GM19455 (cell line): ENCODE measurements around the gene PRDM1.

Experiments
- ATAC-seq: cut with Tn5 transposase; IDR thresholded peaks from one replicate; pipeline ENCODE4 v1.9.1; 2021; ENCODE audit not compliant: unreplicated experiment

PRDM1 gene

DNA sequence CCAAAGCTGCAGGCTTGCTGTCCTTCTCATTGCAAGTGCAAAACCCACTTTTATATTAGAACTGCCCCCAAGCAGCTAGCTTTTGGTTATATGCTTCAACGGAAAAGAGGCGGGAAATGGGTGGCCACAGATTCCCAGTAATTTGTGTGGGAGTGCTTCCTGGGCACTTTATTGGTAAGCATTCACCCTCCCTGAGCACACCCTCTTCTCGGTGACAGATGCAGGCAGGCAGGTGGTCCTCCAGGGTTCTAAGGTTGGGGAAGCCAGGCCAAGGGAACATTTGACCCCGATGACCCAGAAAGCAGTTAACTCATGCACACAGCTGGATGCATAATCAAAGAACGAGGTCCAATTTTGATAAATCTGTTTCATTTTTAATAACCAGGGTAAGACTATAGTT lies 29.1 kb downstream of the PRDM1 start:
- no peak for ATAC-seq

DNA sequence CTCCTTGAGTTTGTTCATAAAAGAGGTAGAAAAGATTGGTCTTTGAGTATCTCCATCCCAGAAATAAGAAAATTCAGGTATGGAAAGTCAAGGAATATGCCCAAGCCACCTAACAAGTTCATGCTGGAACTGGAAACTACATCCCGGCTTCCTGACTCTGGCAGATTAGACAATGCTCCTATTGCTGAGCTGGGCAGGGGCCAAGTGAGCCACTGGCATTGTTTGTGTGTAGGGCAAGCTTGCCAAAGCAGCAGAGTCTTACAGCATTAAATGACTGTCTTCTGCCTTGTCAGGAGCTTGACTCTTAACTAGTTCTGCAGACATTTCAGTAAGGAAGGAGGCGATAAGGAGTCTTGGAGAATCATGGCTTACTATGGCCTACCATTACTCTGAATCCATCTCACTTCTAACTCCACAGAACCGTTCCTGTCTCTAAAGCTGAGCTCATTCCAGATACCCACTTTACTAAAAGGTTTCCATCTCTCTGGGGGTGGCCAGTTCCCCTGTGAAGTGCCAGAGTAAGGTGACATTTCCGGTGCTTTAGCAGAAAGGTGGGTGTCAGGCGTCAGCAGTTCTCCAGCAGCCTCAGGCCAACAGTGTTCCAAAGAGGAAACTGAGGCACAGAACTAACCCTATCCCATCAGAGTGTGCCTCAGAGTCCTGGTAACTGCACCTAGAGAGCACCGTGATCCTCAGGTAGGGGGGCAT lies 30.1 kb downstream of the PRDM1 start:
- no peak for ATAC-seq

GRCh38 chr6:106117579-106117978 lies 31.4 kb downstream of the PRDM1 start:
- no peak for ATAC-seq

- no peak for ATAC-seq
Observed at GRCh38 chr6:106118835-106119431, 32.8 kb downstream of the PRDM1 start.

DNA sequence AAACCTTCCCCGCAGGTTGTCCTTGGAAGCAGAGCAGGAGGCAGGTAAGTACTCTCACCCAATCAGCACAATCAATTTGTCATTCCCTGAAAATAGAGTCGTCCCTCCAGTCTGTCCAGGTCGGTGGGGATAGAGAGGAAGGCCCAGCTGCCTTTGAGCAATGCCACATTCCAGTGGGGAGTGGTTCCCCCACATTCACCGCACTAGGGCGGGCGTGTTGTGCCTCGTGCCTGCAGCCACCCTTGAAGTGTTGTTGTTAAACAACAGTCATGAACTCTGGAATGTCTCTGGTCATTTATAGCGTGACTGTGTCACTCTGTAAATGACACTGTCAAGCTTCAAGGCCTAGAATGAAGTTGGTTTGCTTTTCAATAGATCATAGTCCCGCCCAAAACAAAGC lies 33.4 kb downstream of the PRDM1 start:
- no peak for ATAC-seq

GRCh38 chr6:106120006-106120405 lies 33.9 kb downstream of the PRDM1 start:
- no peak for ATAC-seq

- no peak for ATAC-seq
Observed at GRCh38 chr6:106120406-106120805, 34.3 kb downstream of the PRDM1 start.

DNA sequence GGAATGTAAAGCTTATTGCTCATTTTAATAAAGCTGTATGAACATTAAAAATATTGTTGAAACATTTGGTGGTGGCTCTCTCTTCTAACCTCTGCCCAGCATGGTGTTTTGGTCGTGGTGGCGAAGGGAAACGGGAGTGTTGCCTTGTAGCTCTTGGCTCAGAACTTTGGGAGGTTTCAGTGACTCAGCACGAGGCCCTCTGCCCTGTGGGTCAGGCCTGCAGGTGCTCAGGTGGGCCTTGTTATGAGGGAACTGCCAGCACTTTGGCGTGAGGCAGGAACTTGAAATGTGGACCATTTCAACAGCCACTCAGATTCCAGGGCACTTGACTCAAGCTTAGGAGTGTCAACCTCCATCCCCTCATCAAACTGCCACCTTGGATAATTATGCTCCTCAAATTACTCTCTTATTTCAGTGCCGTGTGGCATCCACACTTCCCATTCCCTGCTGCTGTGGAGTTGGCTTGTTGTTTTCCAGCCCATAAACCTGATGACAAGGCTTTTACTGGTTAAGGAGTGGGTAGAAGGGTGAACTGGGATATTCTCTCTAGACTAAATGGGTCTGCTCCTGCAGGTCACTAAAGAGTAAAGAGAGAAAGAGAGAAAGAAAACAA lies 36.3 kb downstream of the PRDM1 start:
- ATAC-seq: no peak

DNA sequence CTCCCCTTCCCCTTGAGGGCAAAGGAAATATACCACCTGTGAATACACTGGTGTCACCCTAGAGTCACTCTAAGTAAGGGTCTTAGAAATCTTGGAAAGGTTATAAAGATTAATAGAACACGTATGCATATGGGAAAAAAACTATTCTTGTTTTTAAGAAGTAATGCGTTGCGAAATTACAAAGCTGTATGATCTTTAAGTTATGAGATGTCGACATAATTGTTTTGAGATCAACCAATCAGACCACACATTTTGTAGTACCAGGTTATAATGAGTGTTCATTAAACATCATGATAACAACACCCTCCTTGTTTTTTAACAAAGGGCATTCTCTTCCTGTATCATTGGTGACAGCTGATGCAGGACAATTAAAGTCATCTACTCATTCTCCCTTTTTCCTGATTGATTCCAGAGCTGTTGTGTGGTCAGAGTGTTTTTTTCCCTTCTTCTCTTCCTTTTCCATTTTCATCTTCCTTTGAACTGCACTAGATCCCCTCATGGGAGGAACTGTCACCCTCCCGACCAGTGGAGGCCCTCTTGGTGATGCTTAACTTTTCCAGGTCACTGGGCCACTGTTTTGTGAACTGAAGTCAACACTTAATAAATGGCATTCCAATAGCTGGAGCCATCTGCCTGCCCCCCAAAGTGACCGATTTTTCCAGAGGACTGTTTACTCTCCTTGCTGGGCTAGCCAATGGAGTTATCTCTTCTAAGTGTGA lies 37.0 kb downstream of the PRDM1 start:
- ATAC-seq: no peak

DNA sequence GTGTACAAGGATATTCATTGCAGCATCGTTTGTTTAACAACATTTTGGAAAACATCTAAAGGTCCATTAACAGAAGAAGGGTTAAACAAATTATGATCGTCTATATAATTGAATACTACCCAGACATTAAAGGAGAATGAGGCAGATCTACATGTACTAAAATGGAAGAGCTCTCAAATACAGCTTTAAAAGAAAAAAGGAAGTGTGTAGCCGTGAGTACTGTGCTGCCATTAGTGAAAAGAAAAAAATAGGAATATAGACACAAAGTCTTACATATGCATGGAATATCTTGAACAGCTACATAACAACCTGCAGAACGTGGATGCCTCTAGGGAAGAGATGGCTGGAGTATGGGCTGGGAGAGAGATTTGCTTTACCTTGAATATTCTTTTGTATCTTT lies 37.9 kb downstream of the PRDM1 start:
- ATAC-seq: no peak

DNA sequence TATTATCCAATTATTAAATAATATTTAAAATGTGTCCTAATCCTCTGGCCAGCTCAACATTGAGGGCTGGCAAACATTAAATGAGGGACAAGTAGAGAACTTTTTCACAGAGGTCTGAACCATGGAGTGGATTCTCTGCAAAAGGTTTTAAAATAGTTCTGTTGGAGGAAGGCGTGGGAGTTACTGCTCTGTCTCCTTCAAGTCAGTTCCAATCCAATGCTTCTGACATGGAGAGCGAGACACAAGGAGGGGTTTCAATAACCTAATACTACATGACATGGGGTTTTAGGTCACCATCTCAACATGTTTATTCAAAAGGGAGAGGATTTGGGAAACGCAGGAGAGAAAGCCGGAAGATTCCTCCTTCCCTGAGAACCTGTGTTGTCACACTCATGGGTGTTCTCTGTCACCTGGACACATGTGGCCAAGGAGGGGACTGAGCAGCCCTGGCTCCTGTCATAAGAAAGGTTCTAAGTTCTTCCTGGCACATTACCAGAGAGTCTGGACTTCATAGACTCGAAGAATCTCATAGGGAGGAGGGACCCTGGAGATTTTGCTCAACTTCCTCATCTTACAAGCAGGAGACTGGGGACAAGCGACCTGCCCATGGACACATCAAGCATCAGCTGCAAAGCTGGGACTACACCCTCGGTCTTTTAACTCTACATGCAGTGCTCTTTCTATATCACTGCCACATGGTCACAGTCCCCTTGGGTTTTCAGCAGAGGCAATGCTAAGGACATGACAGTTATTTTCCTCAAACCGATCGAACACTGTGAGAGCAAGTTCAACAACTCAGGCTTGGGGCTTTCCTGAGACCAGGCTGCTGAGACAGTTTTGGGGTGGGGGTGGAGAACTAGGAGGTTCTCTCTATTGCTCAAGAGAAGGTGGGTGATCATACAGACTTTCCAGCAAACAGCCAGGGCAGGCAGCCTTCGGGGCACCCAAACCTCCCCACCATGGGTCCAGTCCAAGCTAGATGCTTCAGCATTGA lies 38.6 kb downstream of the PRDM1 start:
- no peak for ATAC-seq

DNA sequence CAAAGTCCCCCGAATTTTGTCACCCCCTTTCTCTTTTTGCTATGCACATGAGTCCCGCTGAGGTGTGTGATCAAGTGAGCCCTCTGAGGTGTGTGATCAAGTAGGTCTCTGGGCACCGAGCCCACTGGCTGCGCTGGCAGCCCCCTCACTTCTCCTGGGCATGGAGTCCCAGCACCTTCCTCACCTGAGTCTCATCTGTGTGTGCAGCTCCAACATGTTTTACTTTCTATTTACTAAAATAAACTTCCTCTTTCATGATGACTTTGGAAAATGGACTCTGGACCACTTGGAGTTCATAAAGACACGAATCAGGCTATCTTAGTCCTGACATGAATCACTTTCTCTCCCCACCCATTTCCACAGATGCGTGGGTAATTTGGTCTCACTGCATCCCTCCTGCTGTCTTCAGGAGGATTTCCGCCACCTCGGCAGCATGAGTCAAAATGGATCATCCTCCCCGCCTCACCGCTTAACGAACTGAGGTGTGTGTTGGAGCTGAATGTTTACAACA lies 39.8 kb downstream of the PRDM1 start:
- no peak for ATAC-seq

- no peak for ATAC-seq
Observed at GRCh38 chr6:106126482-106126881, 40.3 kb downstream of the PRDM1 start.

DNA sequence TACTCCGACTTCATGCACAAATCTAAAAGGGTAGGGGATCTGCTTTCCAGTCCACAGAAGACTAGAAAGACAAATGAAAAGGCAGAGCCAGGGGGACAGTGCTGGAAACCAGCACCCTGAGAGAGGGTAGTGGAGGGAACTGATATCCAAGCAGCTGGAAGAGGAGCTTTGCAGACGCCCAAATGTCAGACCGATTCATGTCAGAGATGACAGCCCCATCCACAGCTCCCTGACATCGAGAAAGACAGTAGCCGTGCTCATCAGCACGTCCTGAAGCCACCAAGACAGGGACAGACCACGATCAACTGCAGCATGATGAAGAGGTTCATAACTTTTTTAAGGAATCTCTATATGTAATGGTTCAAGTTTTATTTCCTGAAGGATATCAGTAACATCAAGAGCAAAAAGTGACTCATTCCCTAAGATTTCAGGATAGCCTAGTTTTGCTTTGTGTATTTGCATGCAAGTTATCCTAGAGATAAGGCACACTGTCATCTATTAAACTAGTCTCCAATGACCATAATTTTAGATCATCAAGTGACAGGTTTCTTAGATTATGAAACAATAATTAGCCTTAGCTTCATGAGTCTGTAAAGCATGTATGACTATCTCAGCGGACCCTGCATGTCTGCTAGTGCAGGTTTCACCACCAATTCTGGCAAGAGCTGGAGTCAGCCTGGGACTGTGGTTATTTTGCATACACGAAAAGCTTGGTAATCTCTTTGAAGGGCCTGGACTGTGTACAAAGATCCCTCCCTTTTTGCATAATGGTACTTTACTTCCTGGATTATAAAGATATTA lies 43.0 kb downstream of the PRDM1 start:
- no peak for ATAC-seq

DNA sequence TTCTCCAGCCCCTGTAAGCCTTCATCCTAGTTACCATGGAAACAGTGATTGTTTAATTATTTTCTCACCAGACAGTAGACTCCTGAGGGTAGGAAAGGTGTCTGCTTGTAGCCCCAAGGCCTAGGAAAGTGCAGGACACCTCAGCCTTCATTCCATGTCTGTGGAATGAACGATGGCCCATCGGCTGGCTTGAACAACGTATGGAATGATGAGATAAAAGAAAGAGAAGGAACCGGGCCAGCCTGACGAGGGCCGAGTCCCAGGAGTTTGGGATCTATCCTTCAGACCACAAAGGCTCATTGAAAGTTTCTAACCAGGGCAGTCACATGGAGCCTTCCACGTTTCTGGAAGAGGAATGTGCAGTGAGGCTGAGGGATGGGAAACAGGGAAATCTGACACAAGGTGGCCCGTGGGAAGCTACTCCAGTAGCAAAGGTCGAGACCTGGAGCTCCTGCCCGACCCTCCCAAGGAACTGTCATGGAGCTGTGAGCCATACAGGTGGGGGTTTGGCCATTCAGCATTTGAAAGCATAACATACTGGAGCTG lies 46.1 kb downstream of the PRDM1 start:
- no peak for ATAC-seq

DNA sequence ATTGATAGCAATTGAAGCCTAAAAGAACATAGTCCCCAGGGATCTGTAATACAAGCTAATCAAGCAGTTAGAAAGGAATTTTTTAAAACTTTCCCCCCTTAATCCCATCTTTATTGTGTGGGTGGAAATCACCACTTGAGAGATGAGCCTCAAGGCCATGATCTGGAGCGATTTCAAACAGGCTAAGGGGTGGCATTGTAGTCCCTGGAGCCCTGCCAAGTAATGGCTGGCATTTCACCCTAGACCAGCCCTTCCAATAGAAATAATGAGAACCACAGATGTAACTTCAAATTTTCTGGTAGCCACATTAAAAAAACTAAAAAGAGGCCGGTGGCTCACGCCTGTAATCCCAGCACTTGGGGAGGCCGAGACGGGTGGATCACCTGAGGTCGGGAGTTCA lies 46.9 kb downstream of the PRDM1 start:
- no peak for ATAC-seq

- ATAC-seq: no peak
Observed at GRCh38 chr6:106134087-106134770, 48.1 kb downstream of the PRDM1 start.

DNA sequence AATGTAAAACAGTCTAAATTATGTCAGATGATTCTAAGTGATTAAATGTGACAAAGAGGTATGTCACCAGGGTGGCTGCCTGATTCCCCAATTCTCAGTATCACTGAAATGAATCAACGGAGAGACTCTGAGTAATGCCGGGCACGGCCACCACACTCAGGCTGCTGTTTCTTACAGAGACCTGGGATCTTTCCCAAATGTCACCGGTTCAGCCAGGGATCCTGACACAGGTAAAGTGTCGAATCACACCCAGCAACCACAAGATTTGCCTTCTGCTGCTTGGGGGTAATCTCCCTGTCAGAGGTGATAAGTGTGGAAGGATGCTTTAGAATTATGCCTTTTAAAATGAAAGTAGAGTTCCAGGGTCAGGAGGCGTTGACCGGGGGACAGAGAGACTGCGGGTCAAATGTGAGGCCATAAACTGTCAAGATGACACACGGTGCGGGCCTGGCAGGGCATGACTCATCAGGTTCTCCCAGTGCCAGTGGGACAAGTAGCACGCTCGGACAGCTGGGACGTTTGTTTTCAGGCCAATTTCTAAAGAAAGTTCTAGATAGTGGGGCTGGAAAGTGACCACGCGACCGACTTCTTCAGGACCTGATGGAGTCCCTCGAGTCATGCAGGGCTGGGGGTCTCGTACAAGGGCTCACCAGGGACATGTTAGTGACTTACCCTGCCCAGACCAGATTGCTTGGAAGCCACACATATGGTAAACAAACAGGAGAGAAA lies 48.9 kb downstream of the PRDM1 start:
- ATAC-seq: no peak
